Hematopoietic multipotent progenitor cell treated with erythropoietin and hydrocortisone succinate and interleukin-3 and kit ligand, for 4 days (in vitro differentiated cells): ENCODE results near the gene HTT-AS.

ENCODE experiments used
- DNase-seq: peaks from one replicate; pipeline ENCODE4 v3.0.0-alpha.2; 2015

Gene HTT-AS

GRCh38 chr4:3029464-3029863 is 44.9 kb downstream of the HTT-AS start:
- DNase-seq = no peak

- DNase-seq = peak; percentile 24
Measured at GRCh38 chr4:3026540-3026939, 47.8 kb downstream of the HTT-AS start.

GRCh38 chr4:3025881-3026280 is 48.5 kb downstream of the HTT-AS start:
- no peak for DNase-seq

GRCh38 chr4:3022651-3023050 is 51.7 kb downstream of the HTT-AS start:
- DNase-seq = no peak

GRCh38 chr4:3022112-3022511 is 52.2 kb downstream of the HTT-AS start:
- no peak for DNase-seq

GRCh38 chr4:3021627-3022026 is 52.7 kb downstream of the HTT-AS start:
- DNase-seq = no peak

- no peak for DNase-seq
Measured at GRCh38 chr4:3021127-3021526, 53.2 kb downstream of the HTT-AS start.

- DNase-seq = no peak
Measured at GRCh38 chr4:3019145-3019846, 55.0 kb downstream of the HTT-AS start.

- peak; percentile 13 for DNase-seq
Measured at GRCh38 chr4:3017504-3017903, 56.8 kb downstream of the HTT-AS start.

GRCh38 chr4:3016961-3017360 is 57.4 kb downstream of the HTT-AS start:
- no peak for DNase-seq

GRCh38 chr4:3013839-3014350 is 60.4 kb downstream of the HTT-AS start:
- DNase-seq = peak; percentile 63
